Measurements from ENCODE around the gene FAM163B.

FAM163B gene

DNA sequence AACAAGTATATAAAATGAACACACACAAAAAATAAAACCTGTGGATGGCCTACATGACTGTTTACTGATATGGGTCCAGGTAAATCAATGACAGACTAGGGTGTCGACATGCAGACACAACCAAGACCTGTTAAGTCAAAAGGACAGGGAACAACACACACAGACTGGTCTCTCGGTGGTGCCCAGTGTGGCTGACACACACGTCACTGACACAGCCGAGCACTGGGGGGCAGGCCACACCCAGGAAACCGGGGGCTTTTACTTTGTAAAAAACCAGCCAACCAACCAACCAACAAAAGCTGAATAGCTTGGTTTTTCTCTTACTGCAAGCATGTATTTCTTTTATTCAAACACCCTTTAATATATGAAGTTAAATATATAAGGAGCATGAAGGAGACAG is 5.0 kb downstream of the FAM163B start:
- no peak for TF ChIP-seq CTCF (IDR thresholded peaks at IDR 0.05; ENCODE audit: low read depth, low read length)
- DNase-seq (ENCODE audit: extremely low read depth, low read depth), result no peak

- no peak for TF ChIP-seq CTCF (IDR thresholded peaks at IDR 0.05; ENCODE audit: low read depth, low read length)
- no peak for DNase-seq (ENCODE audit: extremely low read depth, low read depth)
These were observed 5.9 kb downstream of the FAM163B start for GRCh38 chr9:133603135-133603927.

DNA sequence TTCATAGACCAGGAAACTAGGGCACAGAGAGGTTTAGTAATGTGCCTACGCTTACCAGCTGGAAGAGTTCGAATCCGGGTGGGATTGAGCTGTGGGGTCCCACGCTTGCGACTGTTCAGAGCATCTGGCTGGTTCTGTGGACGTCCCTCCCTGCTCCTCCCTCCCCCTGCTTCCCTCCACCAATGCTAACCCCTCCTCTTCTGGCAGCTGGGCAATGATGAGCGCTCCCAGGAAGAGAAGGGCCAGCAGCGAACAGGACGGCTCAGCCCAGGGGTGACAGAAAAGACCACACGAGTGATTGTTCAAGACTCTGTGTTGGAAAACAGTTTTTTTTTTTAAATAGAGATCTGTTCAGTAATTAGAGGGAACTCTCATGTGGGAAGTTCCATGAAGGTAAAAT is 6.9 kb downstream of the FAM163B start:
- no peak for TF ChIP-seq CTCF (IDR thresholded peaks at IDR 0.05; ENCODE audit: low read depth, low read length)
- DNase-seq (ENCODE audit: extremely low read depth, low read depth), result no peak

DNA sequence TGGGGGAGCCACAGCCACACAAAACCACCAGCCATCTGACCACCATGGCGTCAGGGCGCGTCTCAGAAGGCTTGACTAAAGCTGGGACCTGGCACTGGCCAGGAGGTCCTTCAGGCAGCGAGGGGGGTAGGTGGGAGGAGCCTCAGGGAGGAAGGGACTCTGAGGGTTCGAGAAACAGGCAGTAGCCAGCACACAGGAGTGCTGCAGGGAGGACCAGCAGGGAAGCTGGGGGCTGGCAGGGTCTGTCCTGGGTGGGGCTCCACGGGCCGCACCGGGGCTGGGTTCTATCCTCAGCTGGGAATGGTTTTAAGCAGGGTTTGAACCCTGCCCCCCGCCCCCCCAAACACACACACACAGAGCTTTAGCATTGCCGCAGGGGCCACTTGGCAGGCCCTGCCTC is 7.4 kb downstream of the FAM163B start:
- TF ChIP-seq CTCF (IDR thresholded peaks at IDR 0.05; ENCODE audit: low read depth, low read length), result no peak
- no peak for DNase-seq (ENCODE audit: extremely low read depth, low read depth)

DNA sequence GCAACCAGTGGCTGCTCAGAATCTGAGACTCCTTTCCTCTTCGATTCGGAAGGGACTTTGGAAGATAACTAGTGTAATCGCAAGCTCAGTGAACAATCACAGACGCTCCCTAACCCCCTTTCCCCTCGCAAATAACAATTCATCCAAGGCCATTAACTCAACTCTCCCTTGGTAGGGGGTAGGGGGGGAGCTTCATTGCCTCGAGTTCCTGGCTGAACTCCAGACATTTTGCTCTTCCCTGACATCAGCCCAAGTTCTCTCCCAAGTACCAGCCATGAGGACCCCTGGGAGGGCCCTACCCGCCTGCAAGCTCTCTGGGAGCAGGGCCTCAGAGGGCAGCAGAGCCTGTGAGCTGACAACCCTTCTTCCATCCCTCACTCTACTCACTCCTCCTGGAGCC is 8.4 kb downstream of the FAM163B start:
- TF ChIP-seq CTCF (IDR thresholded peaks at IDR 0.05; ENCODE audit: low read depth, low read length), result no peak

DNA sequence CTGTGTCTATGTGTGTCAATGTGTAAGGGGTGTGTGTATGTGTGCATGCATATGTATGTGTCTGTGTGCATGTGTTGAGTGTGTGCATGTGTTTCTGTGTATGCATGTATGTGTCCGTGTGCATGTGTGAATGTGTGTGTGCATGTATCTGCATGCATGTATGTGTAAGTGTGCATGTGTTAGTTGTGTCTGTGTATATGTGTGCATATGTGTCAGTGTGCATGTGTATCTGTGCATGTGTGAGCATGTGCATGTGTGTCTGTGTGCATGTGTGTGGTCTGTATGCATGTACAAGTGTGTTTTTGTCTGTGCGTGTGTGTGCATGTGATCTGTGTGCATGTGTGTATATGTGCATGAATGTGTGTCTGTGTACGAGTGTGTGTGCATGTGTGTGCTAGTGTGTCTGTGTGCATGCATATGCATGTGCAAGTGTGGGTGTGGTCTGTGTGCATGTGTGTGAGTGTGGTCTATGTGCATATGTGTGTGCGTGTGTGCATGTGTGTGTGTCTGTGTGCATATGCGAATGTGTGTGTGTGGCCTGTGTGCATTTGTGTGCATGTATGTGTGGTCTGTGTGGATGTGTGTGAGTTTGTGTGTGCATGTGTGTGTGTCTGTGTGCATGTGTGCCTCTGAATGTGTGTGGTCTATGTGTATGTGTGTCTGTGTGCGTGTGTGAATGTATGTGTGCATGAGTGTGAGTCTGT is 9.6 kb downstream of the FAM163B start:
- DNase-seq (ENCODE audit: extremely low read depth, low read depth), result no peak
- TF ChIP-seq CTCF (IDR thresholded peaks at IDR 0.05; ENCODE audit: low read depth, low read length), result no peak

More for the DNA sequence above, 8.4 kb downstream of the FAM163B start:
- DNase-seq (ENCODE audit: extremely low read depth, low read depth), result no peak

- no peak for TF ChIP-seq CTCF (IDR thresholded peaks at IDR 0.05; ENCODE audit: low read depth, low read length)
These were observed 10.2 kb downstream of the FAM163B start for GRCh38 chr9:133598978-133599377.

More at GRCh38 chr9:133598978-133599377, 10.2 kb downstream of the FAM163B start:
- no peak for DNase-seq (ENCODE audit: extremely low read depth, low read depth)
